ENCODE measurements around the gene PIP4K2C.
"Not testable (repeated sequence)": the region's sequence is repeated elsewhere in the genome, so short reads cannot be mapped to it uniquely, and the experiment has no call there.

Gene PIP4K2C

DNA sequence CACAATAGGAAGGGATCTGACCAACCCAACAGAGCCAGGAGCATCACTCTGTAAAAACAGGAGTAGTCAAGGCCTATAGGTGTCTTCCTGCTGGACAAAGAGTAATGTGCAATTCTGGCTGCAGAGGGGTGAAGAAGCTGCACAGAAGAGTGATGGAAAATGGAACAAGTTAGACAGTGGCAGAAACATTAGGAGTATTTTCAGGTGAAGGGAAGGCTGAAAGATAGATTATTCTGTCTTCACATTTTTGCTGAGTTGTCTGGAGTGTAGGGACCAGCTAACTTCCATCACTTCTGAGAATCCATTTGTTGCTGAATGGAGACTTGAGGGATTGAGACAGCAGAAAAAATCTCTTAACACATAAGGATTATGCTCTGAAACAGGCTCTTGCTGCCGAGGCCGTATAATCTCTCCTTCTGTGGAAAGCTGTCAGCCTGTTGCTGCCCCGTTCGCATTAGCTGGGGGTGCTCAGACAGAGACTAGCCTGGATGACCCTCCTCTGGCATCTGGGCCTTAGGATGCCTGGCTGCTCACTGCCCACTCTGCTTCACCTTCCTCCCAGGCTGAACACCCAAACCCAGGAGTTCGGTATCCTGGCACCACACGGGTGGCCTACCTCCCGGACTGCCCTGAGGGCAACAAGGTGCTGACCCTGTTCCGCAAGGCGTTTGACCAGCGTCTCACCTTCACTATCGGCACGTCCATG, 17.1 kb downstream of the PIP4K2C start:
- in situ Hi-C loops (cut with HindIII; ENCODE audit: low sequenced_read_pairs): no loop called here

DNA sequence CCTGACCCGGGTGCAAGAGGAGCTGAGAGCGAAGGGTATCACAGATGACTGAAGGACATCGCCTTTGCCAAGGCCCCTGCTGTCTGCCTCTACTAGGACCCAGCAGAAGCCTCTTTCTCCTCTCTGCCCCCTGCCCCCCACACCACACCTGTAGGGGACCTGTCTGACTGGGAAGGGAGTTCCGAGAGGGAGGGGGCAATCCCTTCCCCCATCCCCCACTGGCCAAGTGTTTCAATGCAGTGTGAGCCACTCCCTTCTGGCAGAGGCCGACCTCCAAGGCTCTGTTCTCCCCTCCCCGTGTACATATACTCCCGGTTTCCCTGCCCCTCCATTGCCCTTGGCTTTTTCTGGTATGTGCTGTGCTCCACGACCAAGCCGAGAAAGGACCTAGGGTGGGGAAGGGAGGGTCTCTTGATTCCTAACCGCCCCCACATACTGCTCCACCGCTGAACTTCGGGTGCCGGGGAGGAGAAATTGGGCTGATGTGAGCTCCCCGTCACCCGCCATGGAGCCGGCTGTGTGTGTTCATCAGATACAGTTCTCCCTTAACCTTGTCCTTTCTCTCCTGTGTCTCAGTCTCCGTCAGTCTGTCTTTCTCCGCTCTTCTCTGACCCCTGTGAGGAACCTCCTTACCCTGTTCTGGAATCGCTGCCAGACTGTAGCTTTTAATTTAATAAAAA, 18.2 kb downstream of the PIP4K2C start:
- in situ Hi-C loops (cut with HindIII; ENCODE audit: low sequenced_read_pairs): no loop called here

DNA sequence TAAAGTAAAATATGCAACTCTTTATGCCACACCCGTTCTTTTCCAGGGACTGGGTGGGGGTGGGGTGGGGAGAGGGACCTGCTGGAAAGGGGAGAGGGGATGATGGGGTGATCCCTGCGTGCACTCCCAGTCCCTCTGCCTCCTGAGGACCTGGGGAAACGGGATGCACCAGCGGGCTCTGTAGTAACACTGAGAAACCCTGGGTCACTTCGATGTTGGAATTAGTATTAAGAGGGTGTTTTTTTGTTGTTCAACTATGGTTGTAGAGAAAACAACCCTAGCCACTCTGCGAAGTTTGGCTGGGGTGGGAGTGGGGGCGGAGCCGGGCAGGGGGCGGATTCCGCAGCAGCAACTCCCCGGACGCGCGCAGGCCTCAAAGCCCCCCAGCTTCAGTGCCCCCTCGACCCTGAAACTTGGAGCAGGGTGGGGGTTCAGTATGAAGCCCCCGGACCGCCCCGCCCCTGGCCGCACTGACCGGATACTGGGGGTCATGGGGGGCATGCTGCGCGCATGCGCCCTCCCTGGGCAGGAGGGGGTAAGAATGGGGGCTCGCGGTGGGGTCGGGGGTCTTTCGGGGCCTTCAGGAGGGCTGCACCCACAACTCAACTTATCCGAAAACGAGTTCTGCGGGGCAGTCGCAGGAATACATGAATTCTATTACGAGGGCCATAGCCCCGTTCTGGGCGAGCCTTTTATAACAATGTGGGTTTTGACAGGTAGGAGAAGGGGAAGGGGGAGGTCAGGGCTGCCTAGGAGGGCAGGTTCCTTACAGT, 19.0 kb downstream of the PIP4K2C start:
- in situ Hi-C loops (cut with HindIII; ENCODE audit: low sequenced_read_pairs): no loop called here

DNA sequence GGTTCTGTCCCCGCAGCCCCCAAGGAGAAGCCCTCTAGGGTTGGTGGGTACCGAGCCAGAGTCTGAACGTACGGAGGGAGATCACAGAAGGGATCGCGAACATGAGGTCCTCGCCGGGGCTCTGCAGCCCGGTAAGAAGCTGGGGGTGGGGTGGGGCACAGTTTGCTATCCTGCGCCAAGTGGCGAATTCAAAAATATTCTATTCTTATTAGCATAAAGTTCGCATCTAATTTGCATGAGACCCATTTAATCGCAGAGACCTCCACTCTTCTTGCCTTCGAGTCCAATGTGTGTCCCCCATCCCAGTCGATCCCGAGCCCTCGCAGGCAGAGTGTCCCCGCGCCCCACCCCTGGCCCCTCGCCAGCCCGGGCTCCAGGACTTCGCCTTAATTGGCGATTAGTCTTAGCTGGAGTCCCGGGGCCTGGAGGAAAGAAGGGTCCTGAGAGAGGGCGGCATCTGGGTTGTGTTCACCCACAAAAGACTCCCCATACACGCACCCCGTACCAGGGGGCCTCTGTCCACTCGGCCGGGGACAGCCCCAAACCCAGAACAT, 19.6 kb downstream of the PIP4K2C start:
- in situ Hi-C loops (cut with HindIII; ENCODE audit: low sequenced_read_pairs): no loop called here

DNA sequence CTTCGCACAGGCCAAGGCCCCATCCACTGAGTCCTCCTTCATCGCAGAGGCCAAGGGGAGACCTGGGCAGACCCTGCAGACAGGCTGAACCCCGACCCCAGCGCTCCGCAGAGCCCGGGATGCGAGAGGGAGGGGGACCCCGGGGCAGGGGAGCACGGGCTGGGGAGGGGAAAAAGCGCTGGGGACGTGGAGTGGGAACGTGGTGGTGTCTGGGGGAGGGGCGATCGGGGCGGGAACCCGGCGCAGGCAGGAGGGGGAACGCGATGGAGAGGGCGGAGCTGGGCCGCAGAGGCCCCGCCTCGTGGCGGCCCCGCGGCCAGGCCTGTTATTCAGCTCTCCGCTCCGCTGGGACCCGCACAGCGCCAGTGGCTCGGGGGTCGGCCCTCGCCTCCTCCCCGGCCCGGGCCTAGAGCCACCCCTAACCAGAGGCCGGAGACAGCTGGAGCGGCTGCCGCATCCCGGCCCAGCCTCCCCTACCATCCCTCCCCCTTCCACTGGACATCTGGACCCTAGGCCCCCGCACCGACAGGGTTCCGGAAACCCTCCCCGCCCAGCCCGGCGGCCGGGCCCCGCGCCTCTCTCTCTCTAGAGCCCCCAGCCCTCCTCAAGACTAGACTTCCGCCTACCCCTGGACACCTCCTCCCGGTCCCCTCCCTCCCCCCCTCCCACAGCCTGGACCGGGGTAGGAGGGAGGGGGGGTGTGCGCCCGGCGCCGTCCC, 20.3 kb downstream of the PIP4K2C start, which contains the start of gene ARHGEF25:
Gene ARHGEF25, plus strand, starts transcription at position 328 of the 719 bp plus-strand sequence. CDS start 460 bp downstream, outside the sequence.
- in situ Hi-C loops (cut with HindIII; ENCODE audit: low sequenced_read_pairs): no loop called here

DNA sequence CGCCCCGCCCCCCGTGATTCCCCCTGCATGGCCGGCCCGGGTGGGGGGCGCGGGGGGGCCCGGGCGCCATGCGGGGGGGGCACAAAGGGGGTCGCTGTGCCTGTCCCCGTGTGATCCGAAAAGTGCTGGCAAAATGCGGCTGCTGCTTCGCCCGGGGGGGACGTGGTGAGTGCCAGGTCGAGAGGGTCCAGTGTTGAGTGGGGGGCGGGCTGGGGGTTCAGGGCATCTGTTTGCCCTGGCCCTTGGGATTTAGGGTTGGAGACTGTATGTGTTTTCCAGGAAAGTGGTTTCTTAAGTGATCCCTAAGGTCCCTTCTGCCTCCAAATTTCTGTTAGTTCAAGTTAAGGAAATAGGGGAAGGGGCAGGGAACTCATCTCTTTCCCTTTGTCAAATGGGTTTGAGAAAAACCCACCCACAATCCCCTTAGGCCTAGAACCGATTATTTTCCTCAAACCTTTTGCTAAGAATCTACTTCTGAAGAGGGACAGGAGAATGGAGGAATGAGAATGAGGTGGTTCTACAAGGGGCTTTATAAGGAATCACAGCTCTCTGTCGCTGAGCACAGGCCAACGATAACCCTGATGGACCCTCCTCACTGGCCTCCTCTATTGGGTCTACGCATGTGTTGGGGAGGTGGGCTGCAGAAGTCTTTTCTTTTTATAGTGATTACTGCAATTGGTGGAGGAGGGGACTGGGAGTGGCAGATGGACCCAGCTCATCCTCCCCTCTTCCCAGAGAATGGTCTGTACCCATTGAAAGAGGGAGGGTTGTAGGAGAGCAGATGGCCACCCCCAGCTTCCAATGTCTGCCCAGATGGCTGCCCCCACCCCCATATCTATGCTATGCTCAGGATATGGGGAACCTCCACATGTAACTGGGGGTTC, 21.1 kb downstream of the PIP4K2C start:
- in situ Hi-C loops (cut with HindIII; ENCODE audit: low sequenced_read_pairs): no loop called here

DNA sequence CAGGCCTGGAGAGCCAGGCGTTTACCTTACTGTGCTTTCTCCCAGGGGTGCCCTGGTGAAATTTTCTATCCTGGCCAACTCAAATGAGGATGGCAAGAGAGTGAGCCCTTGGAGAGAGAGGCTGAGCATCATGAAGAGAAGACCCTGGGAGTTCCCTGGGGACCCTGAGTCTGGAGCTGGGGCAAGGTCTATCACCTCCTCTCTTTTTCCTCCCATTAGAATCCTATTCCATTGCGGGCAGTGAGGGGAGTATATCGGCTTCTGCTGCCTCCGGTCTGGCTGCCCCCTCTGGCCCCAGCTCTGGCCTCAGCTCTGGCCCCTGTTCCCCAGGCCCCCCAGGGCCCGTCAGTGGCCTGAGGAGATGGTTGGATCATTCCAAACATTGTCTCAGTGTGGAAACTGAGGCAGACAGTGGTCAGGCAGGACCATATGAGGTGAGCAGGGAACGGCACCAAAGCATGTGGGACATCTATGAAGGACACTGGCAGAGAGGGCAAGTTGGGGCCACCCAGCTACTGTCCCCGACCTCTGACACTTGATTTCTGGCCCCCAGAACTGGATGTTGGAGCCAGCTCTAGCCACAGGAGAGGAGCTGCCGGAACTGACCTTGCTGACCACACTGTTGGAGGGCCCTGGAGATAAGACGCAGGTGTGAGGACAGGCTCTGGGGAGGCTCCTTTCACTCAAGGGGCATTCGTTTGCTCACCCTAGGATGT, 21.9 kb downstream of the PIP4K2C start:
- in situ Hi-C loops (cut with HindIII; ENCODE audit: low sequenced_read_pairs): no loop called here

DNA sequence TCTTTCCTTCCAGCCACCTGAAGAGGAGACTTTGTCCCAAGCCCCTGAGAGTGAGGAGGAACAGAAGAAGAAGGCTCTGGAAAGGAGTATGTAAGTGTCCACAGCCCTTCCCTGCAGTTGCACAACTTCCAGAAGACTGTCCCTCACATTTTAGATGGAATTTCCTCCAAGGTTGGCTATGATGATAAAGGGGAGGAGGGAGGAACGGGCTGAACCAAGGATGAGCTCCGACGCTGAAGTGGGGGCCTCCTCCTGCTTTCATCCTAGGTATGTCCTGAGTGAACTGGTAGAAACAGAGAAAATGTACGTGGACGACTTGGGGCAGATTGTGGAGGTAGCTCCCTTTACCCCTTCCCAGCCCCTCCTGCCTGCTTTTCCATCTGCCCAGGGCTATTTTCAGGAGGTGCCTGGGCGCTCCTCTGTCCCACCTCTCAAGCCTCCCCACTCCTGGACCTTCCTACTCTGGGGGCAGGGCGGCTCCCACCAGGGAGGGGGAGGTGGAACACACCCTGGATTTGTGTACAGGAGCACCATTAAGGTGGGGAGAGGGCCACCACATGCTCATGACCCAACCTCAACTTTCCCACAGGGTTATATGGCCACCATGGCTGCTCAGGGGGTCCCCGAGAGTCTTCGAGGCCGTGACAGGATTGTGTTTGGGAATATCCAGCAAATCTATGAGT, 22.6 kb downstream of the PIP4K2C start:
- in situ Hi-C loops (cut with HindIII; ENCODE audit: low sequenced_read_pairs): no loop called here

DNA sequence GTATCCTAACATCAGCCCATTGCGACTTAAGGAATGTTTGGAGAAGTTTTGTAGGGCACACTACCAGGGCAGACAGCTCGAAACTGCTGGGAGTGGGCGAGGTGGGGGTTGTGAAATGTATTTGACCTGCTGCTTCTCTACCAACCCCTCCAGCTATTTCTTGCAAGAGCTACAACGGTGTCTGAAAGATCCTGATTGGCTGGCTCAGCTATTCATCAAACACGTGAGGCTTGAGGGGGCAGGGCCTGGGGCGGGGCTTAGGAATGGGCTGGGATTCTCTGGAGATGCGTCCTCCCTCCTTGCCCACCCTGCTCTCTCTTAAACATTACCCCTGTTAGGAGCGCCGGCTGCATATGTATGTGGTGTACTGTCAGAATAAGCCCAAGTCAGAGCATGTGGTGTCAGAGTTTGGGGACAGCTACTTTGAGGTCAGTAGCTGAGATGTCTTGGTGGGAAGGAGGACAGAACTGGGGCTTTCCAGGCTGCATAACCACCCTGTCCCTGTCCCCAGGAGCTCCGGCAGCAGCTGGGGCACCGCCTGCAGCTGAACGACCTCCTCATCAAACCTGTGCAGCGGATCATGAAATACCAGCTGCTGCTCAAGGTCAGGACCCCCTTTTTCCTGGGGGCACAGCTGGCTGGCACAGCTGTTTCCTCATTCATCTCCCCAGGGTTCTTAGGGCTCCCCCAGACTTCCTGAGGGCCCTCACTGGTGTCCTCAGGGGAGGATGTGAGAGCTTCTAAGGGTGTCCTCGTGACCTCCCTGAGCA, 23.4 kb downstream of the PIP4K2C start:
- in situ Hi-C loops (cut with HindIII; ENCODE audit: low sequenced_read_pairs): no loop called here

DNA sequence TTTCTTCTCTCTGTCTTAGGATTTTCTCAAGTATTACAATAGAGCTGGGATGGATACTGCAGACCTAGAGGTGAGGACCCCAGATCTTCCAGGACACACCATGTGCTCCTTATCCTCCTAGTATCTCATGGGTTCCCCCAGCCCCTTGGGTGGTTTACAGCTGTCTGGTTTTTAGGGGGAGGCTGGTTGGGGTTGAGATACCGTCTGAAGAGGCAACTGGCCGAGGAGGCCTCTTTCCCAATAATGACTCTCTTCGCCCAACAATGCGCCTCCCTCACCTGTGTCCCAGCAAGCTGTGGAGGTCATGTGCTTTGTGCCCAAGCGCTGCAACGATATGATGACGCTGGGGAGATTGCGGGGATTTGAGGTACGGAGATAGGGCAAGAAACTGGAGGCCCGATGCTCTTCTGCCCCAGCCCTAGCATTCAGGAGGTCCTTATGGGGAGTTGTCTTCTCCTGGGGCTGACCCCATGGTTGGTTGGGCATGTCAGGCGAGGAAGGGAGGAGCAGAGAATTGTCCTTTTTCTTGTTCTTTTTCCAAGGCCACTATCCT, 24.0 kb downstream of the PIP4K2C start:
- in situ Hi-C loops (cut with HindIII; ENCODE audit: low sequenced_read_pairs): no loop called here

DNA sequence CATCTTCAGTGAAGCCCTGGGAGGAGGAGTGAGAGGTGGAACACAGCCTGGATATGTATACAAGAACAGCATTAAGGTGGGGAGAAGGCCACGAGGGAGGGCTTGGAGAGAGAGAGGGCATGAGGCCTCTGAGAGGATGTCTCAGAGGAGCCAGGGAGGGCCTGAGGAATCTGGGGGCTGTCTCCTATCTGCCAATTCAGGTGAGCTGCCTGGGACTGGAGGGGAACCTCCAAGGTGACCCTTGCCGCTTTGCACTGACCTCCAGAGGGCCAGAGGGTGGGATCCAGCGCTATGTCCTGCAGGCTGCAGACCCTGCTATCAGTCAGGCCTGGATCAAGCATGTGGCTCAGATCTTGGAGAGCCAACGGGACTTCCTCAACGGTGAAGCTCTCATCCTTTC, 24.6 kb downstream of the PIP4K2C start:
- in situ Hi-C loops (cut with HindIII; ENCODE audit: low sequenced_read_pairs): no loop called here

DNA sequence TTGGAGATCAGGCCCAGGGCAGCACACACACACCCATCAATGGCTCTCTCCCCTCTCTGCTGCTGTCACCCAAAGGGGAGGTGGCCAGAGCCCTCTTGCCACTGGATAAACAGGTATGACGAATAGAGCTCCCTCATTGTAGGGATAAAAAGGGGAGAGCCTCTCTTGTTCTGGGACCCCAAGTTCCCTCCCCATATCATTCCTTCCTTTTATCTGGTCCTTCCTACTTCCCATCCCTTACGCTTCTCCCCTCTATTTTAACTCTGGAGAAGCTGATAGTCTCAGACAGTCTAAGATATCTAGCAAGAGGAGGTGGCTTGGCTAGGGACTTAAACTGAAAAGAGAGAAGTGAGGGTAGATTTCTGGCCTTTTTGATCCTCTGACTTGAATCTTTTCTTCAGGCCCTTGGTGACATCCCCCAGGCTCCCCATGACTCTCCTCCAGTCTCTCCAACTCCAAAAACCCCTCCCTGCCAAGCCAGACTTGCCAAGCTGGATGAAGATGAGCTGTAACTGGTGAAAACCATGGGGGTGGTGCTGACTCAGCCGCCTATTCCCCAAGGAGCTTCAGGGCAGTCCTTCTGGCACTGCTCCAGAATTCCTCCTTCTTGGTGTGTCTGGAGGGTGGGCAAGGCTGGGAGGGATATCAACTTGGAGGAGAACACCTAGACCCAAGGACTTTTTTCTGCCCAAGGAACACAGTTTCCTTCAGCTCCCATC, 25.6 kb downstream of the PIP4K2C start:
- in situ Hi-C loops (cut with HindIII; ENCODE audit: low sequenced_read_pairs): no loop called here

DNA sequence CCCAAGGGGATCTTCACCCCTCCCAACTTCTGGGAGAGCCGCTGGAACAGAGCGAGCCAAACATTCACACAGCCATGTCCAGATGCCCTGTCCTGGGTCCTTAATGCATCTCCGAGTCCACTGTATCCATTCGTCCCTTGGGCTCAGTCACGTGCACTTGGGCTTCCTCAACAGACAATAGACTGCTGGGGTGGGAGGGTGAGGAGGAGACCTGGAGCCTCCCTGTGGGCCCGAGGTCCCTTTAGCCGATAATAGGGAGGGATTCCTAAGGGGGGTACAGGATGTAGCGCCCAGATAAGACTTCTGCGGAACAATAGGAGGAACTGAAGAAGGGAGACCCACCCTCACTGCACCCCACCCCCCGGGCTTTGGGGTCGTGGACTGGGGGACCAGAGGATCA, 26.9 kb downstream of the PIP4K2C start:
- in situ Hi-C loops (cut with HindIII; ENCODE audit: low sequenced_read_pairs): no loop called here

DNA sequence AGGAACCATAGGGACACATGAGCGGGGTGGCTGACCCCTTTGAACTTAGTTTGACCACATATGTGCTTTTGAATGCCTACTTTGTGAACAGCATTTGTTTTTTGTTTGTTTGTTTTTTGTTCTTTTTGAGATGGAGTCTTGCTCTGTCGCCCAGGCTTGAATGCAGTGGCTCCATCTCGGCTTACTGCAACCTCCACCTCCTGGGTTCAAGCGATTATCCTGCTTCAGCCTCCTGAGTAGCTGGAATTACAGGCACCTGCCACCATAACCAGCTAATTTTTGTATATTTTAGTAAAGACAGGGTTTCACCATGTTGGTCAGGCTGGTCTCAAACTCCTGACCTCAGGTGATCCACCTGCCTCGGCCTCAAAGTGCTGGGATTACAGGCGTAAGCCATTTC, 27.4 kb downstream of the PIP4K2C start:
- in situ Hi-C loops (cut with HindIII; ENCODE audit: low sequenced_read_pairs): not testable (repeated sequence)

DNA sequence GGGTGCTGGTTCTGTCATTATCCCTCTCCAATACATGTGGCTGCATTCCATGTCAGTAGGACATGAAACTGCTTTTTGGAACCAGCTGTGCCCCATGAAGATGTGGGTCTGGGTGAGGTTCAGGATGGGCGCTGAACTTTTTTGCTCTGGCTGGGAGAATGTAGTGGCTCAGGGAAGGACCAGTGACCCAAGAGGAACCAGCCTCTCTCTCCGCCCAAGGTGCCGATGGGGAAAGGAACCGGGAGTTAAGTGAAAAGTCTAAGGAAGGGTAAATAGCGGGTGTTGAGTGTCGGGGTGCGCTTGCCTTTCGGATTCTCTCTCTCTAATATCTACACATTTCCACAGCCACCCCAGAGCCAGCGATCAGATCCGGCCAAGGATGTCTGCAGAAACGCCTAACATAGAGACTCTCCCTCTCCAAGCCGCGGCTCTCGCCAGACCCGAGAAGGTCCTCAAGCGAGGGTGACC, 28.0 kb downstream of the PIP4K2C start:
- in situ Hi-C loops (cut with HindIII; ENCODE audit: low sequenced_read_pairs): no loop called here

DNA sequence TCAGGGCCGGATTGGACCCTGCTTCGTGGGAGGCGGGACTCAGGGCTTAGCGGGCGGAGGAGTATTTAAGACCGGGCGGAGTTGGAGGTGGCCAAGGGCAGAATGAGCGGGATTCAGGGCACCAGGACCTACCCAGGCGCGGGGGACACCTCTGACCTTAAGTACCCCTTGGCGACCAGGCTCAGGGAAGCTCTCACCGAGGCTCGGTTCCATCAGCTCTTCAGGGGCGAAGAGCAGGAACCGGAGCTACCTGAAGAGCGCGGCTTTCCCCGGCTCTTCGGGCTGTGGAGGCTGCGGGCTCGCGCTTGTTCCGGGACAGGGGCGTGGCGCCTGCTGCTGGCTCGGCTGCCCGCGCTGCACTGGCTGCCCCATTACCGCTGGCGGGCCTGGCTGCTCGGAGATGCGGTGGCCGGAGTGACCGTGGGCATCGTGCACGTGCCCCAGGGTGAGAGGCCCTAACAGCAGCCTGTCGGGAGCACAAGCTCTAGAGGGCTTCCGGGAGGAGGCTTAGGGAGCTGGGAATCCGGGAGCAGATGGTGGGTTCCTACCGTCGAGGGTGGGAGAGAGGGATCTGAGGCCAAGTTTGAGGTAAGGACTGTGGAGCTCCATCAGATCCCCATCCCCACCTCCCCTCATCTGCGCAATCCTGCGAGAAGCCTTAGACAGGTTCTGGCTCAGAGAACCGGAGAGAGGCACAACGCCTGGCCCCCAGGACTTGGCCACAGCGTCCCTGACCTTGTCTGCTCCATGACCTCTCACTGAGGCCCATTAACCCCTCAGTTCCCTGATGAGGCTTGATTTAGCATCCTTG, 28.6 kb downstream of the PIP4K2C start:
- in situ Hi-C loops (cut with HindIII; ENCODE audit: low sequenced_read_pairs): no loop called here

Data from DLD1 (cell line).